Testis (tissue), 3 donors: Measurements from ENCODE around the gene GFI1B. TPM values are rescaled to one million over a fixed set of nuclear protein-coding genes. Genes with fewer than 3 reads are reported as not detected.

Experiments
- DNase-seq: peaks from one replicate; pipeline ENCODE4 v3.0.0-alpha.2; 2019
- H3K27ac ChIP-seq, 2 donors: fragments of 200-600 bp; sonication (generic); one replicate each; pipeline ENCODE4 v1.5.1; 2019
- H3K27me3 ChIP-seq: fragments of 200-600 bp; sonication (generic); one replicate; pipeline ENCODE4 v1.5.1; 2019
- H3K36me3 ChIP-seq: fragments of 200-600 bp; sonication (generic); one replicate; pipeline ENCODE4 v1.5.1; 2017; ENCODE audit warnings: low read depth; ENCODE audit errors: missing control alignments
- H3K4me1 ChIP-seq: fragments of 200-600 bp; sonication (generic); one replicate; pipeline ENCODE4 v1.5.1; 2019
- H3K4me3 ChIP-seq, 2 donors: fragments of 200-600 bp; sonication (generic); one replicate each; pipeline ENCODE4 v1.5.1; 2017 to 2019
- H3K9me3 ChIP-seq: fragments of 200-600 bp; sonication (generic); one replicate; pipeline ENCODE4 v1.5.1; 2017
- CTCF ChIP-seq, 3 experiments: fragments of 450-650 bp in 2 of 3; fragments of 200-600 bp in 1 of 3; sonication (generic) in 1 of 3; IDR thresholded peaks; one replicate each; pipeline ENCODE4 v1.5.1; 2016 to 2019; ENCODE audit warnings: antibody characterized with exemption in 3 of 3, mild to moderate bottlenecking in 2 of 3, moderate library complexity in 1 of 3
- POLR2A ChIP-seq: fragments of 450-650 bp; IDR thresholded peaks from one replicate; pipeline ENCODE4 v1.6.1; 2017; ENCODE audit warnings: antibody characterized with exemption, mild to moderate bottlenecking, moderate library complexity
- WGBS, 2 donors: methylation state at CpG; one replicate each; pipeline ENCODE4 v1.1.5; 2018; 5-methylcytosine and 5-hydroxymethylcytosine counted together
- intact Hi-C: fragments of 100-400 bp; cut with DNase I; formaldehyde crosslinking; loops from one replicate; pipeline ENCODE4 v1.15.1; 2023; ENCODE audit warnings: low total_unique reads
- polyA plus RNA-seq: library from polyadenylated mRNA; stranded (reverse); fragments of 350-450 nt; fragmentation: Illumina TruSeq; extraction: RNeasy Lipid Tissue Mini Kit (QIAGEN cat#74804); gene quantifications from one replicate; pipeline ENCODE4 v1.2.3, GENCODE V29; 2014; ENCODE audit warnings: low read depth, low replicate concordance; ENCODE audit not compliant: insufficient read depth
- total RNA-seq, 2 donors: library from RNA; depleted of rRNA; stranded (reverse); fragments of >200 nt; gene quantifications; one replicate each; pipeline ENCODE4 v1.2.3, GENCODE V29; 2016

The GFI1B gene
- total and polyA plus RNA-seq, 3 donors from 2014 or later, result 4.3 to 12.6 (median 9.7) TPM

GRCh38 chr9:132939169-132939568 is 39.3 kb upstream of the GFI1B start:
- H3K4me1 ChIP-seq, result peaks cover 9% of the 10 kb centered on the region
- no peak overlapping the region for H3K4me3 ChIP-seq
- H3K27me3 ChIP-seq, result no peaks in the 10 kb centered on the region
- intact Hi-C loops, result no loop called here
- no peak overlapping the region for H3K27ac ChIP-seq
- WGBS, 2 donors, result 72 to 82% methylated on average over 1 of the region's 1 CpG
- TF ChIP-seq CTCF (IDR thresholded peaks at IDR 0.05) (no peak), POLR2A (no peak)
- H3K9me3 ChIP-seq, result no peaks in the 10 kb centered on the region
- no peak for DNase-seq
- H3K36me3 ChIP-seq, result no peaks in the 10 kb centered on the region

GRCh38 chr9:132942541-132943182 is 35.8 kb upstream of the GFI1B start:
- H3K27ac ChIP-seq, result no peak overlapping the region
- H3K9me3 ChIP-seq, result no peaks in the 10 kb centered on the region
- intact Hi-C loops, result no loop called here
- peaks cover 13% of the 10 kb centered on the region for H3K4me1 ChIP-seq
- TF ChIP-seq POLR2A (no peak), CTCF (IDR thresholded peaks at IDR 0.05) (no peak)
- 33 to 36% methylated on average over 5 of the region's 5 CpGs for WGBS, 2 donors
- H3K36me3 ChIP-seq, result no peaks in the 10 kb centered on the region
- H3K4me3 ChIP-seq, result no peak overlapping the region
- no peak for DNase-seq
- no peaks in the 10 kb centered on the region for H3K27me3 ChIP-seq

- intact Hi-C loops, result no loop called here
- H3K27me3 ChIP-seq, result no peaks in the 10 kb centered on the region
- 0 to 1% methylated on average over 22 to 25 of the region's 25 CpGs for WGBS, 2 donors
- peaks cover 13% of the 10 kb centered on the region for H3K4me1 ChIP-seq
- peak overlapping the region; percentile 95 to 98 for H3K27ac ChIP-seq
- H3K9me3 ChIP-seq, result no peaks in the 10 kb centered on the region
- H3K36me3 ChIP-seq, result no peaks in the 10 kb centered on the region
- DNase-seq, result no peak
- no peak for TF ChIP-seq POLR2A
- TF ChIP-seq CTCF (IDR thresholded peaks at IDR 0.05), result no peak
- peak overlapping the region; percentile 98 to 99 for H3K4me3 ChIP-seq
These were observed 34.7 kb upstream of the GFI1B start for GRCh38 chr9:132943651-132944293.

GRCh38 chr9:132944294-132945185 is 34.0 kb upstream of the GFI1B start, which contains the start of gene TSC1:
TSS of gene TSC1 (minus strand) at chr9:132944616. CDS start at chr9:132928872, 15,744 bp downstream.
- intact Hi-C loops, result no loop called here
- H3K9me3 ChIP-seq, result no peaks in the 10 kb centered on the region
- DNase-seq, result peak; percentile 97
- peaks cover 13% of the 10 kb centered on the region for H3K4me1 ChIP-seq
- peak within 1 kb of the TSS; percentile 95 to 98 for H3K27ac ChIP-seq
- peak within 1 kb of the TSS; percentile 98 to 99 for H3K4me3 ChIP-seq
- TF ChIP-seq CTCF (IDR thresholded peaks at IDR 0.05) (no peak), POLR2A (peak; percentile 15)
- 1 to 2% methylated on average over 51 to 71 of the region's 72 CpGs for WGBS, 2 donors
- H3K36me3 ChIP-seq, result no peaks in the 10 kb centered on the region
- H3K27me3 ChIP-seq, result no peaks in the 10 kb centered on the region
